GM23338 (cell line): ENCODE results near the gene LCE1A. TPM values are rescaled to one million over a fixed set of nuclear protein-coding genes. Genes with fewer than 3 reads are reported as not detected.

Source experiments
- ATAC-seq: fragments of 200-7000 bp; cut with Tn5 transposase; 3 replicates; pipeline ENCODE4 v1.9.1; 2020
- DNase-seq: peaks from one replicate; pipeline ENCODE4 v3.0.0-alpha.2; 2015; ENCODE audit warnings: low spot score
- H2AFZ ChIP-seq: fragments of 200-600 bp; sonication (generic); 2 replicates; pipeline ENCODE4 v1.8.0; 2016; ENCODE audit warnings: antibody characterized with exemption, mild to moderate bottlenecking, moderate library complexity
- H3F3A ChIP-seq: fragments of 200-600 bp; sonication (generic); replicated peaks from 2 replicates; pipeline ENCODE4 v1.8.0; 2017; ENCODE audit warnings: antibody characterized with exemption, mixed run types, low read depth
- H3K27ac ChIP-seq: fragments of 200-600 bp; sonication (generic); 2 replicates; pipeline ENCODE4 v1.6.1; 2016; ENCODE audit warnings: low read depth
- H3K27me3 ChIP-seq: fragments of 200-600 bp; sonication (generic); 2 replicates; pipeline ENCODE4 v1.8.0; 2016; ENCODE audit warnings: mild to moderate bottlenecking, mixed run types, moderate library complexity; ENCODE audit not compliant: insufficient read depth
- H3K36me3 ChIP-seq: fragments of 200-600 bp; sonication (generic); 2 replicates; pipeline ENCODE4 v1.8.0; 2016; ENCODE audit warnings: mild to moderate bottlenecking; ENCODE audit not compliant: insufficient read depth
- H3K4me1 ChIP-seq: fragments of 200-600 bp; sonication (generic); 2 replicates; pipeline ENCODE4 v1.8.0; 2016; ENCODE audit warnings: mild to moderate bottlenecking, moderate library complexity; ENCODE audit not compliant: insufficient read depth
- H3K4me2 ChIP-seq: fragments of 200-600 bp; sonication (generic); 2 replicates; pipeline ENCODE4 v1.7.1; 2017; ENCODE audit warnings: mixed run types
- H3K4me3 ChIP-seq: fragments of 200-600 bp; sonication (generic); 2 replicates; pipeline ENCODE4 v1.6.1; 2016; ENCODE audit warnings: mixed run types
- H3K79me2 ChIP-seq: fragments of 200-600 bp; sonication (generic); replicated peaks from 2 replicates; pipeline ENCODE4 v1.8.0; 2017; ENCODE audit warnings: mild to moderate bottlenecking; ENCODE audit not compliant: insufficient read depth
- H3K9me2 ChIP-seq: fragments of 200-600 bp; sonication (generic); 2 replicates; pipeline ENCODE4 v1.8.0; 2017; ENCODE audit not compliant: insufficient read depth
- H4K20me1 ChIP-seq: fragments of 200-600 bp; sonication (generic); replicated peaks from 2 replicates; pipeline ENCODE4 v1.8.0; 2017; ENCODE audit warnings: mild to moderate bottlenecking; ENCODE audit not compliant: insufficient read depth
- H3K27ac Mint-ChIP-seq: 2 replicates; pipeline ENCODE4 v1.8.0; 2020; ENCODE audit warnings: inconsistent platforms, mild to moderate bottlenecking, moderate library complexity, mixed read lengths
- H3K27me3 Mint-ChIP-seq: 3 replicates; pipeline ENCODE4 v1.8.0; 2022; ENCODE audit warnings: low read depth, mild to moderate bottlenecking, moderate library complexity, mixed read lengths, inconsistent platforms; ENCODE audit not compliant: insufficient read depth, poor library complexity
- H3K36me3 Mint-ChIP-seq: 3 replicates; pipeline ENCODE4 v1.8.0; 2021; ENCODE audit warnings: low read depth, mild to moderate bottlenecking, inconsistent platforms, moderate library complexity, mixed read lengths
- H3K4me1 Mint-ChIP-seq: 3 replicates; pipeline ENCODE4 v1.8.0; 2020; ENCODE audit warnings: mild to moderate bottlenecking, inconsistent platforms, mixed read lengths
- H3K4me3 Mint-ChIP-seq: 3 replicates; pipeline ENCODE4 v1.8.0; 2021; ENCODE audit warnings: moderate library complexity, mild to moderate bottlenecking, inconsistent platforms, mixed read lengths
- H3K9me3 Mint-ChIP-seq: 3 replicates; pipeline ENCODE4 v1.8.0; 2020; ENCODE audit warnings: moderate library complexity, mild to moderate bottlenecking, inconsistent platforms, mixed read lengths
- CREB1 ChIP-seq: fragments of 250-450 bp; sonication (Bioruptor Pico); IDR thresholded peaks from 2 replicates; pipeline ENCODE4 v1.5.0; 2020; ENCODE audit warnings: low read depth, mild to moderate bottlenecking, moderate library complexity
- ETS1 ChIP-seq: IDR thresholded peaks from 2 replicates; pipeline ENCODE4 v1.6.1; 2016; ENCODE audit warnings: antibody characterized with exemption
- EZH2 ChIP-seq: fragments of 200-600 bp; sonication (generic); IDR thresholded peaks from one replicate; pipeline ENCODE4 v1.8.0; 2017; ENCODE audit warnings: antibody characterized with exemption, mild to moderate bottlenecking, low read depth; ENCODE audit not compliant: unreplicated experiment
- EZH2phosphoT487 ChIP-seq: fragments of 200-600 bp; sonication (generic); IDR thresholded peaks from one replicate; pipeline ENCODE4 v1.8.1; 2018; ENCODE audit warnings: antibody characterized with exemption; ENCODE audit not compliant: unreplicated experiment
- JUNB ChIP-seq: IDR thresholded peaks from one replicate; pipeline ENCODE4 v1.6.1; 2016; ENCODE audit warnings: antibody characterized with exemption; ENCODE audit not compliant: unreplicated experiment
- NANOG ChIP-seq: IDR thresholded peaks from 2 replicates; pipeline ENCODE4 v1.6.1; 2016; ENCODE audit warnings: antibody characterized with exemption, borderline replicate concordance
- POLR2AphosphoS5 ChIP-seq: IDR thresholded peaks from 2 replicates; pipeline ENCODE4 v1.6.1; 2016; ENCODE audit warnings: antibody characterized with exemption, low read depth
- STAT1 ChIP-seq: IDR thresholded peaks from one replicate; pipeline ENCODE4 v1.6.1; 2016; ENCODE audit warnings: antibody characterized with exemption; ENCODE audit not compliant: unreplicated experiment
- ZNF114 ChIP-seq: fragments of 250-450 bp; sonication (Bioruptor Pico); IDR thresholded peaks from 2 replicates; pipeline ENCODE4 v1.5.0; 2020; ENCODE audit warnings: mild to moderate bottlenecking, moderate library complexity
- ZNF331 ChIP-seq: fragments of 250-450 bp; sonication (Bioruptor Pico); IDR thresholded peaks from 2 replicates; pipeline ENCODE4 v1.5.0; 2020; ENCODE audit warnings: low read depth, mild to moderate bottlenecking, moderate library complexity
- polyA plus RNA-seq: library from polyadenylated mRNA; unstranded; fragments of >200 nt; fragmentation: Nextera tagmentation; extraction: Ambion mirVana; gene quantifications from 2 replicates; pipeline ENCODE4 v1.2.1, GENCODE V29; 2016
- total RNA-seq: library from RNA; depleted of rRNA; stranded (reverse); fragments of >200 nt; shearing (Covaris generic); gene quantifications from 2 replicates; pipeline ENCODE4 v1.2.3, GENCODE V29; 2014
- TF ChIP-seq, protein P1 (sequence below): IDR thresholded peaks from one replicate; pipeline ENCODE4 v1.6.1; 2018; ENCODE audit warnings: antibody characterized with exemption; ENCODE audit not compliant: unreplicated experiment
- TF ChIP-seq, protein P2 (sequence below), 2 experiments: fragments of 200-600 bp in 1 of 2; sonication (generic) in 1 of 2; conservative IDR thresholded peaks; 2 replicates each; pipeline versions ENCODE4 v1.5.1 to v1.6.1; 2016 to 2017; ENCODE audit warnings: antibody characterized with exemption in 2 of 2, low read depth in 2 of 2, mild to moderate bottlenecking in 2 of 2, moderate library complexity in 1 of 2
- TF ChIP-seq, protein P3 (sequence below): fragments of 250-450 bp; sonication (Bioruptor Pico); IDR thresholded peaks from 2 replicates; pipeline ENCODE4 v1.5.0; 2020; ENCODE audit warnings: mild to moderate bottlenecking, moderate library complexity

Gene LCE1A
- total and polyA plus RNA-seq, 2 experiments from 2014 or later: not detected

GRCh38 chr1:152860129-152860528, 32.9 kb downstream of the LCE1A start:
- TF ChIP-seq EZH2 (no peak), NANOG (no peak), ETS1 (no peak), JUNB (no peak), STAT1 (no peak), EZH2phosphoT487 (no peak), CREB1 (CRISPR knock-in tag) (no peak), POLR2AphosphoS5 (no peak), ZNF114 (no peak), ZNF331 (CRISPR knock-in tag) (no peak)
- TF ChIP-seq, protein P1, sequence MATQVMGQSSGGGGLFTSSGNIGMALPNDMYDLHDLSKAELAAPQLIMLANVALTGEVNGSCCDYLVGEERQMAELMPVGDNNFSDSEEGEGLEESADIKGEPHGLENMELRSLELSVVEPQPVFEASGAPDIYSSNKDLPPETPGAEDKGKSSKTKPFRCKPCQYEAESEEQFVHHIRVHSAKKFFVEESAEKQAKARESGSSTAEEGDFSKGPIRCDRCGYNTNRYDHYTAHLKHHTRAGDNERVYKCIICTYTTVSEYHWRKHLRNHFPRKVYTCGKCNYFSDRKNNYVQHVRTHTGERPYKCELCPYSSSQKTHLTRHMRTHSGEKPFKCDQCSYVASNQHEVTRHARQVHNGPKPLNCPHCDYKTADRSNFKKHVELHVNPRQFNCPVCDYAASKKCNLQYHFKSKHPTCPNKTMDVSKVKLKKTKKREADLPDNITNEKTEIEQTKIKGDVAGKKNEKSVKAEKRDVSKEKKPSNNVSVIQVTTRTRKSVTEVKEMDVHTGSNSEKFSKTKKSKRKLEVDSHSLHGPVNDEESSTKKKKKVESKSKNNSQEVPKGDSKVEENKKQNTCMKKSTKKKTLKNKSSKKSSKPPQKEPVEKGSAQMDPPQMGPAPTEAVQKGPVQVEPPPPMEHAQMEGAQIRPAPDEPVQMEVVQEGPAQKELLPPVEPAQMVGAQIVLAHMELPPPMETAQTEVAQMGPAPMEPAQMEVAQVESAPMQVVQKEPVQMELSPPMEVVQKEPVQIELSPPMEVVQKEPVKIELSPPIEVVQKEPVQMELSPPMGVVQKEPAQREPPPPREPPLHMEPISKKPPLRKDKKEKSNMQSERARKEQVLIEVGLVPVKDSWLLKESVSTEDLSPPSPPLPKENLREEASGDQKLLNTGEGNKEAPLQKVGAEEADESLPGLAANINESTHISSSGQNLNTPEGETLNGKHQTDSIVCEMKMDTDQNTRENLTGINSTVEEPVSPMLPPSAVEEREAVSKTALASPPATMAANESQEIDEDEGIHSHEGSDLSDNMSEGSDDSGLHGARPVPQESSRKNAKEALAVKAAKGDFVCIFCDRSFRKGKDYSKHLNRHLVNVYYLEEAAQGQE: no peak
- TF ChIP-seq, protein P2, sequence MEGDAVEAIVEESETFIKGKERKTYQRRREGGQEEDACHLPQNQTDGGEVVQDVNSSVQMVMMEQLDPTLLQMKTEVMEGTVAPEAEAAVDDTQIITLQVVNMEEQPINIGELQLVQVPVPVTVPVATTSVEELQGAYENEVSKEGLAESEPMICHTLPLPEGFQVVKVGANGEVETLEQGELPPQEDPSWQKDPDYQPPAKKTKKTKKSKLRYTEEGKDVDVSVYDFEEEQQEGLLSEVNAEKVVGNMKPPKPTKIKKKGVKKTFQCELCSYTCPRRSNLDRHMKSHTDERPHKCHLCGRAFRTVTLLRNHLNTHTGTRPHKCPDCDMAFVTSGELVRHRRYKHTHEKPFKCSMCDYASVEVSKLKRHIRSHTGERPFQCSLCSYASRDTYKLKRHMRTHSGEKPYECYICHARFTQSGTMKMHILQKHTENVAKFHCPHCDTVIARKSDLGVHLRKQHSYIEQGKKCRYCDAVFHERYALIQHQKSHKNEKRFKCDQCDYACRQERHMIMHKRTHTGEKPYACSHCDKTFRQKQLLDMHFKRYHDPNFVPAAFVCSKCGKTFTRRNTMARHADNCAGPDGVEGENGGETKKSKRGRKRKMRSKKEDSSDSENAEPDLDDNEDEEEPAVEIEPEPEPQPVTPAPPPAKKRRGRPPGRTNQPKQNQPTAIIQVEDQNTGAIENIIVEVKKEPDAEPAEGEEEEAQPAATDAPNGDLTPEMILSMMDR (conservative IDR thresholded peaks at IDR 0.05; ENCODE audit: low read depth in 2 of 2): no peak
- TF ChIP-seq, protein P3, sequence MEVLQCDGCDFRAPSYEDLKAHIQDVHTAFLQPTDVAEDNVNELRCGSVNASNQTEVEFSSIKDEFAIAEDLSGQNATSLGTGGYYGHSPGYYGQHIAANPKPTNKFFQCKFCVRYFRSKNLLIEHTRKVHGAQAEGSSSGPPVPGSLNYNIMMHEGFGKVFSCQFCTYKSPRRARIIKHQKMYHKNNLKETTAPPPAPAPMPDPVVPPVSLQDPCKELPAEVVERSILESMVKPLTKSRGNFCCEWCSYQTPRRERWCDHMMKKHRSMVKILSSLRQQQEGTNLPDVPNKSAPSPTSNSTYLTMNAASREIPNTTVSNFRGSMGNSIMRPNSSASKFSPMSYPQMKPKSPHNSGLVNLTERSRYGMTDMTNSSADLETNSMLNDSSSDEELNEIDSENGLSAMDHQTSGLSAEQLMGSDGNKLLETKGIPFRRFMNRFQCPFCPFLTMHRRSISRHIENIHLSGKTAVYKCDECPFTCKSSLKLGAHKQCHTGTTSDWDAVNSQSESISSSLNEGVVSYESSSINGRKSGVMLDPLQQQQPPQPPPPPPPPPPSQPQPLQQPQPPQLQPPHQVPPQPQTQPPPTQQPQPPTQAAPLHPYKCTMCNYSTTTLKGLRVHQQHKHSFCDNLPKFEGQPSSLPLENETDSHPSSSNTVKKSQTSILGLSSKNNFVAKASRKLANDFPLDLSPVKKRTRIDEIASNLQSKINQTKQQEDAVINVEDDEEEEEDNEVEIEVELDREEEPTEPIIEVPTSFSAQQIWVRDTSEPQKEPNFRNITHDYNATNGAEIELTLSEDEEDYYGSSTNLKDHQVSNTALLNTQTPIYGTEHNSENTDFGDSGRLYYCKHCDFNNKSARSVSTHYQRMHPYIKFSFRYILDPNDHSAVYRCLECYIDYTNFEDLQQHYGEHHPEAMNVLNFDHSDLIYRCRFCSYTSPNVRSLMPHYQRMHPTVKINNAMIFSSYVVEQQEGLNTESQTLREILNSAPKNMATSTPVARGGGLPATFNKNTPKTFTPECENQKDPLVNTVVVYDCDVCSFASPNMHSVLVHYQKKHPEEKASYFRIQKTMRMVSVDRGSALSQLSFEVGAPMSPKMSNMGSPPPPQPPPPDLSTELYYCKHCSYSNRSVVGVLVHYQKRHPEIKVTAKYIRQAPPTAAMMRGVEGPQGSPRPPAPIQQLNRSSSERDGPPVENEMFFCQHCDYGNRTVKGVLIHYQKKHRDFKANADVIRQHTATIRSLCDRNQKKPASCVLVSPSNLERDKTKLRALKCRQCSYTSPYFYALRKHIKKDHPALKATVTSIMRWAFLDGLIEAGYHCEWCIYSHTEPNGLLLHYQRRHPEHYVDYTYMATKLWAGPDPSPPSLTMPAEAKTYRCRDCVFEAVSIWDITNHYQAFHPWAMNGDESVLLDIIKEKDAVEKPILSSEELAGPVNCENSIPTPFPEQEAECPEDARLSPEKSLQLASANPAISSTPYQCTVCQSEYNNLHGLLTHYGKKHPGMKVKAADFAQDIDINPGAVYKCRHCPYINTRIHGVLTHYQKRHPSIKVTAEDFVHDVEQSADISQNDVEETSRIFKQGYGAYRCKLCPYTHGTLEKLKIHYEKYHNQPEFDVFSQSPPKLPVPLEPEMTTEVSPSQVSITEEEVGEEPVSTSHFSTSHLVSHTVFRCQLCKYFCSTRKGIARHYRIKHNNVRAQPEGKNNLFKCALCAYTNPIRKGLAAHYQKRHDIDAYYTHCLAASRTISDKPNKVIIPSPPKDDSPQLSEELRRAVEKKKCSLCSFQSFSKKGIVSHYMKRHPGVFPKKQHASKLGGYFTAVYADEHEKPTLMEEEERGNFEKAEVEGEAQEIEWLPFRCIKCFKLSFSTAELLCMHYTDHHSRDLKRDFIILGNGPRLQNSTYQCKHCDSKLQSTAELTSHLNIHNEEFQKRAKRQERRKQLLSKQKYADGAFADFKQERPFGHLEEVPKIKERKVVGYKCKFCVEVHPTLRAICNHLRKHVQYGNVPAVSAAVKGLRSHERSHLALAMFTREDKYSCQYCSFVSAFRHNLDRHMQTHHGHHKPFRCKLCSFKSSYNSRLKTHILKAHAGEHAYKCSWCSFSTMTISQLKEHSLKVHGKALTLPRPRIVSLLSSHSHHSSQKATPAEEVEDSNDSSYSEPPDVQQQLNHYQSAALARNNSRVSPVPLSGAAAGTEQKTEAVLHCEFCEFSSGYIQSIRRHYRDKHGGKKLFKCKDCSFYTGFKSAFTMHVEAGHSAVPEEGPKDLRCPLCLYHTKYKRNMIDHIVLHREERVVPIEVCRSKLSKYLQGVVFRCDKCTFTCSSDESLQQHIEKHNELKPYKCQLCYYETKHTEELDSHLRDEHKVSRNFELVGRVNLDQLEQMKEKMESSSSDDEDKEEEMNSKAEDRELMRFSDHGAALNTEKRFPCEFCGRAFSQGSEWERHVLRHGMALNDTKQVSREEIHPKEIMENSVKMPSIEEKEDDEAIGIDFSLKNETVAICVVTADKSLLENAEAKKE (CRISPR knock-in tag): no peak
- no peaks in the 10 kb centered on the region for H3F3A ChIP-seq
- no peaks in the 10 kb centered on the region for H3K79me2 ChIP-seq
- H3K4me2 ChIP-seq: no peak overlapping the region
- no peaks in the 10 kb centered on the region for H3K27me3 Mint-ChIP-seq
- no peak overlapping the region for H3K4me3 ChIP-seq
- H3K4me1 Mint-ChIP-seq: peaks cover 3% of the 10 kb centered on the region; the same call in 1 of the 3 replicates
- H4K20me1 ChIP-seq: no peaks in the 10 kb centered on the region
- H3K4me3 Mint-ChIP-seq: no peak overlapping the region
- no peaks in the 10 kb centered on the region for H3K27me3 ChIP-seq
- no peaks in the 10 kb centered on the region for H3K4me1 ChIP-seq
- DNase-seq: no peak
- no peak overlapping the region for H3K27ac Mint-ChIP-seq
- H3K36me3 ChIP-seq: no peaks in the 10 kb centered on the region
- peaks cover 16% of the 10 kb centered on the region for H3K9me2 ChIP-seq
- no peak overlapping the region for H2AFZ ChIP-seq
- H3K27ac ChIP-seq: no peak overlapping the region
- no peak for ATAC-seq
- H3K9me3 Mint-ChIP-seq: no peaks in the 10 kb centered on the region
- no peaks in the 10 kb centered on the region for H3K36me3 Mint-ChIP-seq
